SJSA1 (cell line): ENCODE data around the gene SFXN4. TPM values are rescaled to one million over a fixed set of nuclear protein-coding genes. Genes with fewer than 3 reads are reported as not detected.
"Not testable (repeated sequence)": the region's sequence is repeated elsewhere in the genome, so short reads cannot be mapped to it uniquely, and the experiment has no call there.

Source experiments
- DNase-seq, 2 experiments: peaks; one replicate each; pipeline ENCODE4 v3.0.0-alpha.2; 2015 to 2020; ENCODE audit warnings: low spot score in 2 of 2, low read depth in 1 of 2
- H3K27ac ChIP-seq: fragments of 250-450 bp; sonication (Bioruptor Pico); 2 replicates; pipeline ENCODE4 v1.5.1; 2020; ENCODE audit warnings: mild to moderate bottlenecking, moderate library complexity
- H3K27me3 ChIP-seq: fragments of 250-450 bp; sonication (Bioruptor Pico); replicated peaks from 2 replicates; pipeline ENCODE4 v1.5.1; 2020; ENCODE audit warnings: mild to moderate bottlenecking, moderate library complexity
- H3K36me3 ChIP-seq: fragments of 250-450 bp; sonication (Bioruptor Pico); 2 replicates; pipeline ENCODE4 v1.5.1; 2020; ENCODE audit warnings: mild to moderate bottlenecking
- H3K4me1 ChIP-seq: fragments of 250-450 bp; sonication (Bioruptor Pico); replicated peaks from 2 replicates; pipeline ENCODE4 v1.6.1; 2021; ENCODE audit warnings: mild to moderate bottlenecking
- H3K4me3 ChIP-seq: fragments of 250-450 bp; sonication (Bioruptor Pico); 2 replicates; pipeline ENCODE4 v1.5.1; 2020; ENCODE audit warnings: mild to moderate bottlenecking
- H3K9me3 ChIP-seq: fragments of 250-450 bp; sonication (Bioruptor Pico); replicated peaks from 2 replicates; pipeline ENCODE4 v1.5.1; 2020; ENCODE audit warnings: mild to moderate bottlenecking
- total RNA-seq: library from RNA; depleted of rRNA; stranded (reverse); fragments of >200 nt; shearing (Covaris generic); gene quantifications from 2 replicates; pipeline ENCODE4 v1.2.3, GENCODE V29; 2014

Gene SFXN4
- total RNA-seq, 1 experiment from 2014 or later: 46.2 TPM

- Histone ChIP-seq H3K4me3 (peak overlapping the region; percentile 85), H3K9me3 (no peaks in the 10 kb centered on the region), H3K4me1 (peaks cover 4% of the 10 kb centered on the region), H3K27me3 (no peaks in the 10 kb centered on the region), H3K36me3 (peaks cover 45% of the 10 kb centered on the region), H3K27ac (peak overlapping the region; percentile 86)
- DNase-seq: no peak
Observed at GRCh38 chr10:119177708-119178371, 12.3 kb upstream of the SFXN4 start.

GRCh38 chr10:119176166-119176565 is 10.7 kb upstream of the SFXN4 start:
- no peaks in the 10 kb centered on the region for H3K27me3 ChIP-seq
- peaks cover 60% of the 10 kb centered on the region for H3K36me3 ChIP-seq
- no peaks in the 10 kb centered on the region for H3K9me3 ChIP-seq
- H3K27ac ChIP-seq: no peak overlapping the region
- DNase-seq: no peak
- no peak overlapping the region for H3K4me3 ChIP-seq
- peaks cover 4% of the 10 kb centered on the region for H3K4me1 ChIP-seq

GRCh38 chr10:119174109-119174508 is 8.6 kb upstream of the SFXN4 start:
- Histone ChIP-seq H3K4me1 (peaks cover 4% of the 10 kb centered on the region), H3K4me3 (no peak overlapping the region), H3K27me3 (no peaks in the 10 kb centered on the region), H3K9me3 (no peaks in the 10 kb centered on the region), H3K36me3 (peaks cover 77% of the 10 kb centered on the region), H3K27ac (no peak overlapping the region)
- no peak for DNase-seq

- Histone ChIP-seq H3K4me3 (no peak overlapping the region), H3K9me3 (no peaks in the 10 kb centered on the region), H3K36me3 (peaks cover 61% of the 10 kb centered on the region), H3K27ac (no peak overlapping the region), H3K4me1 (peaks cover 15% of the 10 kb centered on the region), H3K27me3 (no peaks in the 10 kb centered on the region)
- DNase-seq: no peak
Observed at GRCh38 chr10:119167041-119167440, 1.5 kb upstream of the SFXN4 start.

- no peak for DNase-seq
- Histone ChIP-seq H3K27ac (no peak overlapping the region), H3K4me1 (peaks cover 15% of the 10 kb centered on the region), H3K36me3 (peaks cover 57% of the 10 kb centered on the region), H3K9me3 (no peaks in the 10 kb centered on the region), H3K4me3 (no peak overlapping the region), H3K27me3 (no peaks in the 10 kb centered on the region)
Observed at GRCh38 chr10:119166564-119166963, 1.1 kb upstream of the SFXN4 start.

- H3K36me3 ChIP-seq: peaks cover 52% of the 10 kb centered on the region
- H3K27me3 ChIP-seq: no peaks in the 10 kb centered on the region
- H3K9me3 ChIP-seq: no peaks in the 10 kb centered on the region
- peak overlapping the region; percentile 87 for H3K4me3 ChIP-seq
- H3K27ac ChIP-seq: peak overlapping the region; percentile 59; the same call in 1 of the 2 replicates
- H3K4me1 ChIP-seq: peaks cover 15% of the 10 kb centered on the region
- no peak for DNase-seq
Observed at GRCh38 chr10:119166118-119166500, 595 bp upstream of the SFXN4 start.

GRCh38 chr10:119162452-119163092 is 2.9 kb downstream of the SFXN4 start:
- DNase-seq: no peak
- Histone ChIP-seq H3K4me1 (peaks cover 15% of the 10 kb centered on the region), H3K36me3 (peaks cover 21% of the 10 kb centered on the region), H3K9me3 (no peaks in the 10 kb centered on the region), H3K4me3 (no peak overlapping the region), H3K27ac (no peak overlapping the region), H3K27me3 (no peaks in the 10 kb centered on the region)

- peaks cover 16% of the 10 kb centered on the region for H3K36me3 ChIP-seq
- H3K4me3 ChIP-seq: no peak overlapping the region
- H3K27me3 ChIP-seq: no peaks in the 10 kb centered on the region
- H3K9me3 ChIP-seq: no peaks in the 10 kb centered on the region
- peaks cover 15% of the 10 kb centered on the region for H3K4me1 ChIP-seq
- no peak overlapping the region for H3K27ac ChIP-seq
- DNase-seq: no peak
Observed at GRCh38 chr10:119161680-119162451, 3.6 kb downstream of the SFXN4 start.

- Histone ChIP-seq H3K9me3 (no peaks in the 10 kb centered on the region), H3K27me3 (no peaks in the 10 kb centered on the region), H3K36me3 (peaks cover 11% of the 10 kb centered on the region), H3K27ac (no peak overlapping the region), H3K4me1 (no peaks in the 10 kb centered on the region), H3K4me3 (no peak overlapping the region)
- no peak for DNase-seq
Observed at GRCh38 chr10:119159332-119159731, 6.2 kb downstream of the SFXN4 start.

- Histone ChIP-seq H3K9me3 (no peaks in the 10 kb centered on the region), H3K27me3 (no peaks in the 10 kb centered on the region), H3K27ac (no peak overlapping the region), H3K4me1 (no peaks in the 10 kb centered on the region), H3K36me3 (peaks cover 20% of the 10 kb centered on the region), H3K4me3 (no peak overlapping the region)
- no peak for DNase-seq
Observed at GRCh38 chr10:119153661-119154060, 11.9 kb downstream of the SFXN4 start.

- H3K36me3 ChIP-seq: peaks cover 22% of the 10 kb centered on the region
- no peak overlapping the region for H3K4me3 ChIP-seq
- no peaks in the 10 kb centered on the region for H3K4me1 ChIP-seq
- no peak overlapping the region for H3K27ac ChIP-seq
- no peaks in the 10 kb centered on the region for H3K9me3 ChIP-seq
- DNase-seq: no peak
- H3K27me3 ChIP-seq: no peaks in the 10 kb centered on the region
Observed at GRCh38 chr10:119153041-119153440, 12.5 kb downstream of the SFXN4 start.

GRCh38 chr10:119151601-119152000 is 13.9 kb downstream of the SFXN4 start:
- not testable (repeated sequence) for H3K27ac ChIP-seq, H3K27me3 ChIP-seq, H3K4me1 ChIP-seq, DNase-seq, H3K4me3 ChIP-seq, H3K9me3 ChIP-seq
- peaks cover 22% of the 10 kb centered on the region for H3K36me3 ChIP-seq

GRCh38 chr10:119149729-119150128 is 15.8 kb downstream of the SFXN4 start:
- H3K27ac ChIP-seq: no peak overlapping the region

GRCh38 chr10:119149157-119149556 is 16.4 kb downstream of the SFXN4 start:
- H3K27ac ChIP-seq: no peak overlapping the region
- H3K27me3 ChIP-seq: no peaks in the 10 kb centered on the region
- H3K9me3 ChIP-seq: no peaks in the 10 kb centered on the region
- peaks cover 12% of the 10 kb centered on the region for H3K36me3 ChIP-seq
- no peaks in the 10 kb centered on the region for H3K4me1 ChIP-seq
- H3K4me3 ChIP-seq: no peak overlapping the region
- no peak for DNase-seq

More at GRCh38 chr10:119149729-119150128, 15.8 kb downstream of the SFXN4 start:
- Histone ChIP-seq H3K27me3 (no peaks in the 10 kb centered on the region), H3K4me1 (no peaks in the 10 kb centered on the region), H3K36me3 (peaks cover 14% of the 10 kb centered on the region), H3K9me3 (no peaks in the 10 kb centered on the region), H3K4me3 (no peak overlapping the region)
- no peak for DNase-seq
